ENCODE data around the gene SCAP. TPM values are rescaled to one million over a fixed set of nuclear protein-coding genes. Genes with fewer than 3 reads are reported as not detected.

Gene SCAP
- polyA plus RNA-seq (2012; ENCODE audit: insufficient read depth, insufficient read length, low read depth) = 78.8 TPM

DNA sequence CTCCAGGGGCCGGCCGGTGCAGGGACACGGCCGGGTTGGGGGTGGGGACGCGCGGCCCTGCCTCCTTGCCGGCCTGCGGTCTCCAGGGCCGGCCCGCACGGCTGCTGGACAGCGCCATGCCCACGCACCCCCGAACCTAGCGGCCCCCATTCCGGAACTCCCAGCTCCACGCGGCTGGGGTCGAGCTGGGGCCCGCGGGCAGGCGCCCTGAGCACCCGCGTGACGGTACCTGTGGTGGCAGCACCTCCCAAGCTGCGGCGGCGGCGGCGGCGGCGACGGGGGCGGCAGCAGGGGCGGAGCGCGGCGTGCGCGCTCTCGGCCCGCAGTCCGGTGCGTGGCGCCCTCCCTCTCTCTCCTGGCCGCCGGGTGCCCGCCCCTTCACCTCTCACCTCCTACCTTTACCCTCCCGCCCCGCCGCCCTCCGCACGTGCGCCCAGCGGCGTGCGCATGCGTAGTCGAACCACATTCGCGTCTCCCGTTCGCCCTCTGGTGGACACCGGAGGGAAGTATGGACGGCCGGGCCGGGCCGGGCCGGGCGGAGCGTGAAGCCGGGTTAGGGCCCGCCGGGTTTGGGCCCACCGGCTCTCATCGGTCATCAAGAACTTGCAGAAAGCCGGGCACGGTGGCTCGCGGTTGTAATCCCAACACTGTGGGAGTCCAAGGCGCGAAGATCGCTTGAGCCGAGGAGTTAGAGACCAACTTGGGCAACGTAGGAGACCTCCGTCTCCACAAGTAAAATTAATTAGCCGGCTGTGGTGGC is at the start of gene SCAP:
Gene SCAP (minus strand): TSS at position 372 of the 760 bp plus-strand sequence. CDS start 32,948 bp downstream, outside the sequence.
- no peaks in the 10 kb centered on the region for H3K9me3 ChIP-seq
- peak; percentile 83 for DNase-seq
- H3K4me3 ChIP-seq (ENCODE audit: low read depth, low read length) = peak within 1 kb of the TSS; percentile 84
- no peaks in the 10 kb centered on the region for H3K4me1 ChIP-seq
- no peaks in the 10 kb centered on the region for H3K36me3 ChIP-seq
- peak; percentile 56 for TF ChIP-seq CTCF (IDR thresholded peaks at IDR 0.05; ENCODE audit: low read depth, low read length)
- H3K27me3 ChIP-seq = no peaks in the 10 kb centered on the region

GRCh38 chr3:47523310-47524073 is 47.8 kb upstream of the SCAP start:
- DNase-seq = no peak
- H3K27me3 ChIP-seq = no peaks in the 10 kb centered on the region
- no peak for TF ChIP-seq CTCF (IDR thresholded peaks at IDR 0.05; ENCODE audit: low read depth, low read length)

GRCh38 chr3:47522082-47522987 is 46.6 kb upstream of the SCAP start:
- Histone ChIP-seq H3K4me3 (ENCODE audit: low read depth, low read length) (no peak overlapping the region), H3K36me3 (no peaks in the 10 kb centered on the region), H3K4me1 (no peaks in the 10 kb centered on the region), H3K9me3 (no peaks in the 10 kb centered on the region), H3K27me3 (no peaks in the 10 kb centered on the region)
- TF ChIP-seq CTCF (IDR thresholded peaks at IDR 0.05; ENCODE audit: low read depth, low read length) = peak; percentile 76
- DNase-seq = peak; percentile 78

More at GRCh38 chr3:47523310-47524073, 47.8 kb upstream of the SCAP start:
- Histone ChIP-seq H3K4me1 (no peaks in the 10 kb centered on the region), H3K9me3 (no peaks in the 10 kb centered on the region), H3K4me3 (ENCODE audit: low read depth, low read length) (no peak overlapping the region), H3K36me3 (no peaks in the 10 kb centered on the region)

- H3K9me3 ChIP-seq = no peaks in the 10 kb centered on the region
- TF ChIP-seq CTCF (IDR thresholded peaks at IDR 0.05; ENCODE audit: low read depth, low read length) = no peak
- no peaks in the 10 kb centered on the region for H3K27me3 ChIP-seq
- H3K4me3 ChIP-seq (ENCODE audit: low read depth, low read length) = no peak overlapping the region
- no peaks in the 10 kb centered on the region for H3K36me3 ChIP-seq
- no peaks in the 10 kb centered on the region for H3K4me1 ChIP-seq
- DNase-seq = no peak
Measured at GRCh38 chr3:47520756-47521155, 45.0 kb upstream of the SCAP start.

DNA sequence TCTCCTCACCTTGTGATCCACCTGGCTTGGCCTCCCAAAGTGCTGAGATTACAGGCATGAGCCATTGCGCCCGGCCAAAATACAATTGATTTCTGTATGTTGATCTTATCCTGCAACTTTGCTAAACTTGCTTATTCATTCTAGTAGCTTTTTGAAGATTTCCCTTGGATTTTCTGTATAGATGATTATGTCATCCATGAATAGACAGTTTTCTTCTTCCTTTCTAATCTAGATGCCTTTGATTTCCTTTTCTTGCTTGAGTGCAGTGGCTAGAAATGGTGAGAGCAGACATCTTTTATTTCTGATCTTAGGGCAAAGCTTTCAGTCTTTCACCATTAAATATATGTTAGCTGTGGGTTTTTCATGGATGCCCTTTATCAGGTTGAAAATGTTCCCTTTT is 42.2 kb upstream of the SCAP start:
- no peaks in the 10 kb centered on the region for H3K9me3 ChIP-seq
- TF ChIP-seq CTCF (IDR thresholded peaks at IDR 0.05; ENCODE audit: low read depth, low read length) = no peak
- DNase-seq = no peak
- H3K4me1 ChIP-seq = no peaks in the 10 kb centered on the region
- H3K27me3 ChIP-seq = no peaks in the 10 kb centered on the region
- H3K36me3 ChIP-seq = no peaks in the 10 kb centered on the region
- no peak overlapping the region for H3K4me3 ChIP-seq (ENCODE audit: low read depth, low read length)

All from BE2C (cell line).